ENCODE results near the gene DAG1.

- TF ChIP-seq POLR2AphosphoS5 (IDR thresholded peaks at IDR 0.05; ENCODE audit: low read depth, low read length) = no peak
- no peak for TF ChIP-seq TAF1 (IDR thresholded peaks at IDR 0.05; ENCODE audit: low read depth, low read length)
Measured at GRCh38 chr3:49539659-49540560, 69.8 kb downstream of the DAG1 start.
